Mucosa of descending colon (tissue), 3 donors: Measurements from ENCODE around the gene G6PC3. TPM values are rescaled to one million over a fixed set of nuclear protein-coding genes. Genes with fewer than 3 reads are reported as not detected.

ENCODE experiments used
- ATAC-seq: fragments of 200-7000 bp; cut with Tn5 transposase; one replicate; pipeline ENCODE4 v1.9.1; 2020; ENCODE audit warnings: mild to moderate bottlenecking, moderate library complexity
- DNase-seq, 3 donors: peaks; one replicate each; pipeline ENCODE4 v3.0.0-alpha.2; 2020
- H3K36me3 ChIP-seq: fragments of 200-600 bp; one replicate; pipeline ENCODE4 v1.8.0; 2021; ENCODE audit warnings: low read depth, mild to moderate bottlenecking
- H3K4me1 ChIP-seq: fragments of 200-600 bp; one replicate; pipeline ENCODE4 v1.8.0; 2021; ENCODE audit warnings: low read depth, mild to moderate bottlenecking
- H3K4me3 ChIP-seq: fragments of 200-600 bp; one replicate; pipeline ENCODE4 v1.8.0; 2021; ENCODE audit warnings: mild to moderate bottlenecking
- H3K9me3 ChIP-seq: fragments of 200-600 bp; one replicate; pipeline ENCODE4 v1.8.0; 2021; ENCODE audit warnings: mild to moderate bottlenecking
- intact Hi-C, 2 donors: fragments of 100-400 bp; cut with DNase I in 1 of 2; cut with micrococcal nuclease in 1 of 2; formaldehyde crosslinking; loops; one replicate each; pipeline versions ENCODE4 v1.11.0 to v1.11.1; 2022; cut with DNase I, micrococcal nuclease
- total RNA-seq, 3 donors: library from RNA; stranded (reverse); fragmentation: NEBNext Ultra II Directional in 2 of 3; extraction: Animal tissue kit (Norgen Biotek cat#: 25700) in 2 of 3; gene quantifications; one replicate each; pipeline versions ENCODE4 v1.2.1 to v1.2.4, GENCODE V29; 2021 to 2023
- TF ChIP-seq, protein P1 (sequence below): fragments of 200-600 bp; IDR thresholded peaks from one replicate; pipeline ENCODE4 v1.8.0; 2022; ENCODE audit warnings: antibody characterized with exemption, mild to moderate bottlenecking
- donor health status: DM: no; HTN: no; CAD: no; lungs with moderate emphysema.
- donor health status: DM: no; HTN: no; CAD: no.
- donor health status: DM: no; HTN: yes; CAD: no.

G6PC3 gene
- total RNA-seq, 3 donors from 2014 or later = 29.5 to 48.1 (median 30.0) TPM

DNA sequence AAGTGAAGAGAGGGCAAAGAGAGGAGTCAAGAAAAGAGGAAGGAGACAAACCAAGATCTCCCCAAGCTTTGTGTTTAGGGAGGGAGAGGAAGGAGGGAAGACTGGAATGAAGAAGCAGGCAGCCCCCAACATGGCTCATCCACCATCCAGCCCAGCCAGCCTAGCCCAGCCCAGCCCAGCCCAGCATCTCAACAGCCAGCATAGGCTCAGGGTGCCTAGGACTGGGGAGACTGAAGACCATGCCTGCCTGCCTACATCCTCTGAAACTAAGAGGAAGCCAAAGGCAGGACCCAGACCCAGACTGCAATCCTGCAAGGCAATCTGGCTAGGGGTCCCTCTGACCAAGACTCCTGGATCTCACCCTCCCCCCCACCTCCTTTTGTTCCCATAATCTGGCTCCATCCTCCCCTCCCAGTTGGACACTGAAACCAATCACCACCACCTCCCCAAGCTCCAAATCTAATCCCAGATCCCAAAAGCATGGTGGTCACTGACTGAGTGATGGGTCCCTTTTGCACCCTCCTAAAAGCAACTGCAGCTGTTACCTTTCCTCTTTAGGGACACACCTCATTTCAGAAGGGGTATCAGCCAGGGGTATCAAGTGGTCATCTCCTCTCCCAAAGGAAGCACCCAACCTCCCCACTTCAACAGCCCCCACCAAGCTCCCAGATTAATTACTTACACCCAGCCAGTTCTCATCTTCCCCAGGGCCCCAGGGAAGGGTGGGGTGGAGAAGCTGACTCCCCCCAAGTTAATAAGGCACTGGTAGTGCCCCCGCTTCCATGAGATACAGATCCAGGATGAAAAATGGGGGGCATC is 51.7 kb downstream of the G6PC3 start:
- no peaks in the 10 kb centered on the region for H3K9me3 ChIP-seq
- no peak for ATAC-seq
- TF ChIP-seq, protein P1, sequence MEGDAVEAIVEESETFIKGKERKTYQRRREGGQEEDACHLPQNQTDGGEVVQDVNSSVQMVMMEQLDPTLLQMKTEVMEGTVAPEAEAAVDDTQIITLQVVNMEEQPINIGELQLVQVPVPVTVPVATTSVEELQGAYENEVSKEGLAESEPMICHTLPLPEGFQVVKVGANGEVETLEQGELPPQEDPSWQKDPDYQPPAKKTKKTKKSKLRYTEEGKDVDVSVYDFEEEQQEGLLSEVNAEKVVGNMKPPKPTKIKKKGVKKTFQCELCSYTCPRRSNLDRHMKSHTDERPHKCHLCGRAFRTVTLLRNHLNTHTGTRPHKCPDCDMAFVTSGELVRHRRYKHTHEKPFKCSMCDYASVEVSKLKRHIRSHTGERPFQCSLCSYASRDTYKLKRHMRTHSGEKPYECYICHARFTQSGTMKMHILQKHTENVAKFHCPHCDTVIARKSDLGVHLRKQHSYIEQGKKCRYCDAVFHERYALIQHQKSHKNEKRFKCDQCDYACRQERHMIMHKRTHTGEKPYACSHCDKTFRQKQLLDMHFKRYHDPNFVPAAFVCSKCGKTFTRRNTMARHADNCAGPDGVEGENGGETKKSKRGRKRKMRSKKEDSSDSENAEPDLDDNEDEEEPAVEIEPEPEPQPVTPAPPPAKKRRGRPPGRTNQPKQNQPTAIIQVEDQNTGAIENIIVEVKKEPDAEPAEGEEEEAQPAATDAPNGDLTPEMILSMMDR = no peak
- DNase-seq = no peak
- intact Hi-C loops = no loop called here
- H3K36me3 ChIP-seq = no peaks in the 10 kb centered on the region
- H3K4me3 ChIP-seq = no peak overlapping the region
- peaks cover 14% of the 10 kb centered on the region for H3K4me1 ChIP-seq

DNA sequence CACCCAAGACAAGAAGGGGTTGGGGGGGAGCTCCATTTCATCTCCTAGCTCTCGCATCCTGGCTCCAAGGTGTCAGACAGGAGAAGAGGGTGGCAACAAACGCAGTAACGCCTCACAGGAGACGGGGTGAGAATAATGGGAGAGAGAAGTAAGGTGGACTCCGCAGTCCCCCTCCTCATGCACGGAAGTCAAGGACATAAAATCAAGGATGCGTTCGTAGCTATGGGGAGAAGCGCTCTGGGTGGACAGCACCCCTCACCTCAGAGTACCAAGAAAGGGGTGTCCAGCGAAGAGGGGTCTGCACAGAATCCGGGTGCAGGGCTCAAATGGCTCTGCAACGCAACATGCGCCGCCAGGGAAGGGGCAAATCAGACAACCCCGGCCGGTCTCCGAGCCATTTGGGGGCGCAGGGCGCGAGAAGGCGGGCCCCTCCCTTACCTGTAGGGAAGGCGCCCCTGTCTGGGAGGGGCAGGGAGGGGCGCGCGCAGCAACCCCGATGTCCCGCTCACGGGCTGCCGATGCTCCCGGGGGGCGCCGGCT is 52.4 kb downstream of the G6PC3 start:
- intact Hi-C loops = no loop called here
- Histone ChIP-seq H3K9me3 (no peaks in the 10 kb centered on the region), H3K4me1 (peaks cover 14% of the 10 kb centered on the region), H3K36me3 (no peaks in the 10 kb centered on the region), H3K4me3 (peak overlapping the region; percentile 93)
- TF ChIP-seq, protein P1 = no peak
- peak in 2 of 3 donors; percentile 31 to 72 for DNase-seq
- ATAC-seq = no peak

DNA sequence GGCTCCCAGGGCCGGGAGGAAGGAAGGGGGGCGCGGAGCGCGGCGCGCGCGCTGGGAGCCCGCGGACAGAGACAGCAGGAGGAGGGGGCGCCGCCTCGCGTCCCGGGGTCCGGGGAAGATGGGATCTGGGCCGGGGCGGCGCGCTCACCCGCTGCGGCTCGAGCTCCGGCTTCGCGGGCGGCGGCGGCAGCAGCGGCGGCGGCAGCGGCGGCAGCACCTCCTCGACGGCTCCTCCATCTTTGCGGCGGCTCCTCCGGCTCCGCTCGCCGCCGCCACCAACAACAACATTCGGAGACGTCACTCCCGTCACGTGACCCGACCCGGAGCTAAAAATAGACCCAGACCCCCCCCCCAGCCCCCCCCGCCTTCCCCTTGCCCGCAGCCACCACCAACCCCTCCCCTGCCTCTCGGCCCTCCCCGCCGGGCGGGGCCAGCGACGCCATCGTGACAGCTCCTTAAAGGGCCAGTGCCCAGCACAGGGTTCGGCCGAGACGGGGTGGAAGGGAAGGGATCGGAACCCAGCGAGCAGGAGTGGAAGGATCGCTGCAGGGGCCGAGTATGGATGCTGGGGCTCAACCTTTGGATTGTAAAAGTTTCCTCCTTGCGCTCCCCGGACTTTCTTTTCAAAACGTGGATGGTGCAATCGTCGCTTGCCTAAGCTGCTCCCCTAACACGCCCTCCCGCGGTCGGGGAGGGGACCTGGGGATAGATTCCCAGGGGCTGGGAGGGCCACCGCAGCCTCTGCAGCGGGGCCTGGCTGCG is 53.0 kb downstream of the G6PC3 start, which contains the start of gene HDAC5:
HDAC5 (minus strand) TSS at position 286 of the 762 bp plus-strand sequence. CDS start 6,126 bp downstream, outside the sequence.
- intact Hi-C loops = no loop called here

DNA sequence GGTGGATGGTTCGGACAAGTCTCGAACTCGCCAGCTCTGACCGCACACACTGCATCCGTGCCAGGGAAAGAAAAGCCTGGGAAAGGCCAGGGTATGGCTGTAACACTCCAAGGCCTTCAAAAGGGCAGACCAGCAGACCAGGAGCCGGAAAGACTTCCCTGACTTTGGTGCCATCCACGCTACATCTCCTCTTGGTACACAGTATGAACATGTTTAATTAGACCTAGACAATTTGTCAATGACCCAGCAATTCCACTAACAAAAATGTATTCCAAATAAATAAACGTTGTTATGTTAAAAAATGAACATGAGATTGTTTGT is 53.5 kb downstream of the G6PC3 start:
- H3K4me3 ChIP-seq = peak overlapping the region; percentile 93
- DNase-seq (no peak), ATAC-seq (no peak)
- H3K9me3 ChIP-seq = no peaks in the 10 kb centered on the region
- intact Hi-C loops = no loop called here
- H3K36me3 ChIP-seq = no peaks in the 10 kb centered on the region
- H3K4me1 ChIP-seq = peaks cover 13% of the 10 kb centered on the region
- TF ChIP-seq, protein P1 = no peak

More for the DNA sequence above, 53.0 kb downstream of the G6PC3 start, which contains the start of gene HDAC5:
- Histone ChIP-seq H3K36me3 (no peaks in the 10 kb centered on the region), H3K4me1 (peaks cover 14% of the 10 kb centered on the region), H3K4me3 (peak within 1 kb of the TSS; percentile 93), H3K9me3 (no peaks in the 10 kb centered on the region)
- peak; percentile 99 for ATAC-seq
- TF ChIP-seq, protein P1 = peak; percentile 40
- peak; percentile 97 to 98 (median 97) for DNase-seq

Other genes with a start within 250 kb of the G6PC3 start
- gene MPP3, start 237.6 kb upstream of the G6PC3 start, total RNA-seq = 1 to 10 TPM; 1.8 to 8.6 (median 3.7) TPM
- 1 to 10 TPM in 1 of 3 donors, not detected in 2; 1.3 TPM for gene CD300LG, start 223.6 kb upstream of the G6PC3 start, total RNA-seq
- gene MPP2, start 163.2 kb upstream of the G6PC3 start, total RNA-seq = 10 to 100 TPM in 1 of 3 donors, 1 to 10 TPM in 1, under 1 TPM in 1; 0.55 to 13.2 (median 1.1) TPM
- 1 to 10 TPM in 1 of 3 donors, not detected in 2; 1.5 TPM for gene PPY, start 128.3 kb upstream of the G6PC3 start, total RNA-seq
- gene PYY, start 116.8 kb upstream of the G6PC3 start, total RNA-seq = 100 to 1,000 TPM in 1 of 3 donors, 10 to 100 TPM in 2; 22.0 to 141 (median 55.4) TPM
- gene NAGS, start 66.1 kb upstream of the G6PC3 start, total RNA-seq = 10 to 100 TPM in 1 of 3 donors, 1 to 10 TPM in 2; 6.1 to 21.4 (median 7.0) TPM
- 10 to 100 TPM; 23.0 to 27.7 (median 23.8) TPM for gene TMEM101, start 55.8 kb upstream of the G6PC3 start, total RNA-seq
- 10 to 100 TPM; 45.1 to 63.5 (median 48.2) TPM for gene LSM12, start 4.1 kb upstream of the G6PC3 start, total RNA-seq
- 10 to 100 TPM; 18.9 to 48.3 (median 32.4) TPM for gene HDAC5, start 52.9 kb downstream of the G6PC3 start, total RNA-seq
- gene HROB, start 71.2 kb downstream of the G6PC3 start, total RNA-seq = 1 to 10 TPM; 1.5 to 3.0 (median 1.8) TPM
- gene ASB16, start 100.0 kb downstream of the G6PC3 start, total RNA-seq = 1 to 10 TPM in 1 of 3 donors, under 1 TPM in 1, not detected in 1; 0.29 to 1.7 TPM
- 10 to 100 TPM; 47.2 to 58.6 (median 49.1) TPM for gene TMUB2, start 116.2 kb downstream of the G6PC3 start, total RNA-seq
- gene ATXN7L3, start 129.1 kb downstream of the G6PC3 start, total RNA-seq = 10 to 100 TPM; 86.8 to 96.4 (median 89.0) TPM
- 10 to 100 TPM; 68.6 to 88.4 (median 73.4) TPM for gene UBTF, start 148.9 kb downstream of the G6PC3 start, total RNA-seq
- not detected for gene SLC4A1, start 197.4 kb downstream of the G6PC3 start, total RNA-seq
- gene RUNDC3A, start 237.9 kb downstream of the G6PC3 start, total RNA-seq = 1 to 10 TPM in 2 of 3 donors, under 1 TPM in 1; 0.34 to 3.7 (median 1.4) TPM